SK-N-SH (cell line): ENCODE results near the gene SERPINA3. TPM values are rescaled to one million over a fixed set of nuclear protein-coding genes. Genes with fewer than 3 reads are reported as not detected.

ENCODE experiments used
- CTCF ChIA-PET: fragments of 300-600, 350-600 bp; formaldehyde crosslinking; extraction: SDS; loops from one replicate; lab custom pipeline; 2021; lab: Yijun Ruan, JAX
- POLR2A ChIA-PET: fragments of 350-600 bp; sonication (Branson Sonifier 250); formaldehyde crosslinking; extraction: SDS; loops from one replicate; lab custom pipeline; 2020; ENCODE audit warnings: antibody characterized with exemption, inconsistent platforms; lab: Yijun Ruan, JAX
- DNase-seq: peaks from one replicate; pipeline ENCODE4 v3.0.0; 2012
- H2AFZ ChIP-seq: fragments of 200-600 bp; sonication (generic); 2 replicates; pipeline ENCODE4 v1.8.1; 2016; ENCODE audit warnings: antibody characterized with exemption, mild to moderate bottlenecking, low read depth
- H3F3A ChIP-seq: fragments of 200-600 bp; sonication (generic); replicated peaks from 2 replicates; pipeline ENCODE3; 2016; ENCODE audit warnings: antibody characterized with exemption, mild to moderate bottlenecking; ENCODE audit not compliant: insufficient read depth
- H3K27ac ChIP-seq, 2 experiments: fragments of 200-500 bp in 1 of 2; fragments of 200-600 bp in 1 of 2; sonication (Bioruptor generic) in 1 of 2; sonication (generic), shearing (Covaris generic) in 1 of 2; 2 replicates each; pipeline versions ENCODE4 v1.5.1 to v1.6.1; 2014 to 2016; ENCODE audit warnings: low read depth in 2 of 2, inconsistent platforms in 1 of 2, low read length in 1 of 2, mild to moderate bottlenecking in 1 of 2, mixed read lengths in 1 of 2
- H3K27me3 ChIP-seq: fragments of 200-600 bp; sonication (generic), shearing (Covaris generic); 2 replicates; pipeline ENCODE4 v1.6.1; 2016; ENCODE audit warnings: mixed run types; ENCODE audit not compliant: insufficient read depth
- H3K36me3 ChIP-seq, 2 experiments: fragments of 200-500 bp in 1 of 2; fragments of 200-600 bp in 1 of 2; sonication (Bioruptor generic) in 1 of 2; sonication (generic) in 1 of 2; replicated peaks in 1 of 2; 2 replicates each; pipeline versions ENCODE3 to v1.5.1; 2014 to 2016; ENCODE audit warnings: low read length in 1 of 2, mild to moderate bottlenecking in 1 of 2; ENCODE audit not compliant: insufficient read depth in 2 of 2, control insufficient read depth in 1 of 2
- H3K4me1 ChIP-seq, 2 experiments: fragments of 200-500 bp in 1 of 2; fragments of 200-600 bp in 1 of 2; sonication (Bioruptor generic) in 1 of 2; sonication (generic), shearing (Covaris generic) in 1 of 2; 2 replicates each; pipeline versions ENCODE4 v1.5.1 to v1.6.1; 2014 to 2016; ENCODE audit warnings: low read depth in 1 of 2, low read length in 1 of 2, mixed run types in 1 of 2; ENCODE audit not compliant: insufficient read depth in 2 of 2, control insufficient read depth in 1 of 2
- H3K4me2 ChIP-seq: fragments of 200-600 bp; sonication (generic), shearing (Covaris generic); 2 replicates; pipeline ENCODE4 v1.6.1; 2017; ENCODE audit warnings: mixed run types
- H3K4me3 ChIP-seq, 2 experiments: fragments of 200-500 bp in 1 of 2; fragments of 200-600 bp in 1 of 2; sonication (Bioruptor generic) in 1 of 2; sonication (generic), shearing (Covaris generic) in 1 of 2; 2 replicates each; pipeline versions ENCODE4 v1.5.1 to v1.8.1; 2014 to 2016; ENCODE audit warnings: low read depth in 2 of 2, inconsistent platforms in 1 of 2, low read length in 1 of 2, mild to moderate bottlenecking in 1 of 2, mixed read lengths in 1 of 2, moderate library complexity in 1 of 2
- H3K79me2 ChIP-seq: fragments of 200-600 bp; sonication (generic); 2 replicates; pipeline ENCODE4 v1.8.1; 2017; ENCODE audit warnings: mild to moderate bottlenecking; ENCODE audit not compliant: insufficient read depth
- H3K9ac ChIP-seq: fragments of 200-600 bp; sonication (generic); 2 replicates; pipeline ENCODE4 v1.6.1; 2017; ENCODE audit warnings: mixed run types
- H3K9me2 ChIP-seq: fragments of 200-600 bp; sonication (generic); 2 replicates; pipeline ENCODE4 v1.6.1; 2017; ENCODE audit warnings: mixed run types
- H3K9me3 ChIP-seq: fragments of 200-600 bp; sonication (generic); 2 replicates; pipeline ENCODE4 v1.6.1; 2017; ENCODE audit warnings: mixed run types, mild to moderate bottlenecking, moderate library complexity
- H4K20me1 ChIP-seq: fragments of 200-600 bp; sonication (generic); 2 replicates; pipeline ENCODE4 v1.6.1; 2017; ENCODE audit warnings: mild to moderate bottlenecking, mixed run types; ENCODE audit not compliant: insufficient read depth
- CHD2 ChIP-seq: fragments of 150-350 bp; IDR thresholded peaks from 2 replicates; pipeline ENCODE4 v1.6.1; 2018; ENCODE audit warnings: low read length; ENCODE audit not compliant: partially characterized antibody
- ELF1 ChIP-seq: IDR thresholded peaks from 2 replicates; pipeline ENCODE4 v1.4.0; 2012
- EP300 ChIP-seq, 2 experiments: IDR thresholded peaks; 2 replicates each; pipeline versions ENCODE4 v1.4.0 to v1.6.1; 2012; ENCODE audit warnings: borderline replicate concordance in 1 of 2, low read depth in 1 of 2, low read length in 1 of 2
- EZH2phosphoT487 ChIP-seq: fragments of 200-600 bp; sonication (generic); IDR thresholded peaks from 2 replicates; pipeline ENCODE4 v1.6.1; 2017; ENCODE audit warnings: low read depth, mixed run types, mild to moderate bottlenecking, antibody characterized with exemption, moderate library complexity, borderline replicate concordance
- FOXM1 ChIP-seq: IDR thresholded peaks from 2 replicates; pipeline ENCODE4 v1.4.0; 2012; ENCODE audit warnings: low read depth, mild to moderate bottlenecking
- GABPA ChIP-seq: IDR thresholded peaks from 2 replicates; pipeline ENCODE4 v1.4.0; 2012; ENCODE audit warnings: low read depth, mild to moderate bottlenecking
- GATA2 ChIP-seq: sonication (generic); formaldehyde crosslinking; IDR thresholded peaks from 2 replicates; pipeline ENCODE4 v1.5.0; 2020; ENCODE audit warnings: mild to moderate bottlenecking, missing genetic modification reagents
- IRF3 ChIP-seq: fragments of 150-350 bp; IDR thresholded peaks from 2 replicates; pipeline ENCODE4 v1.6.1; 2016; ENCODE audit warnings: mild to moderate bottlenecking, low read depth, low read length
- POLR2AphosphoS5 ChIP-seq: IDR thresholded peaks from 2 replicates; pipeline ENCODE4 v1.6.1; 2012; ENCODE audit warnings: low read depth, low read length
- RAD21 ChIP-seq: IDR thresholded peaks from 2 replicates; pipeline ENCODE4 v1.6.1; 2012; ENCODE audit warnings: mild to moderate bottlenecking, low read length
- RFX5 ChIP-seq: IDR thresholded peaks from 2 replicates; pipeline ENCODE4 v1.6.1; 2012; ENCODE audit warnings: mild to moderate bottlenecking, improper control_type of control experiment, low read length
- SIN3A ChIP-seq: IDR thresholded peaks from 2 replicates; pipeline ENCODE4 v1.6.1; 2012; ENCODE audit warnings: low read depth, mild to moderate bottlenecking, low read length, moderate library complexity, borderline replicate concordance
- SMC3 ChIP-seq: IDR thresholded peaks from 2 replicates; pipeline ENCODE4 v1.6.1; 2012; ENCODE audit warnings: low read depth, low read length, improper control_type of control experiment
- WGBS: methylation state at CpG from one replicate; pipeline ENCODE4 v1.1.6; 2017; ENCODE audit warnings: low lambda C conversion rate; 5-methylcytosine and 5-hydroxymethylcytosine counted together
- polyA plus RNA-seq, 3 experiments: library from polyadenylated mRNA; depleted of rRNA; stranded (reverse); fragments of >200 nt; gene quantifications; 2 replicates each; pipeline ENCODE4 v1.2.3, GENCODE V29; 2012
- TF ChIP-seq, protein P1 (sequence below): IDR thresholded peaks from 2 replicates; pipeline ENCODE4 v1.4.0; 2012; ENCODE audit warnings: low read depth, borderline replicate concordance
- TF ChIP-seq, protein P2 (sequence below): IDR thresholded peaks from 2 replicates; pipeline ENCODE4; 2012
- TF ChIP-seq, protein P3 (sequence below): fragments of 150-350 bp; IDR thresholded peaks from 2 replicates; pipeline ENCODE4 v1.6.1; 2017; ENCODE audit warnings: antibody characterized with exemption, low read length, low read depth, borderline replicate concordance

SERPINA3 gene
- polyA plus RNA-seq, 1 of the 3 experiments (the other 2 are of a cell fraction), result 0.25 TPM

DNA sequence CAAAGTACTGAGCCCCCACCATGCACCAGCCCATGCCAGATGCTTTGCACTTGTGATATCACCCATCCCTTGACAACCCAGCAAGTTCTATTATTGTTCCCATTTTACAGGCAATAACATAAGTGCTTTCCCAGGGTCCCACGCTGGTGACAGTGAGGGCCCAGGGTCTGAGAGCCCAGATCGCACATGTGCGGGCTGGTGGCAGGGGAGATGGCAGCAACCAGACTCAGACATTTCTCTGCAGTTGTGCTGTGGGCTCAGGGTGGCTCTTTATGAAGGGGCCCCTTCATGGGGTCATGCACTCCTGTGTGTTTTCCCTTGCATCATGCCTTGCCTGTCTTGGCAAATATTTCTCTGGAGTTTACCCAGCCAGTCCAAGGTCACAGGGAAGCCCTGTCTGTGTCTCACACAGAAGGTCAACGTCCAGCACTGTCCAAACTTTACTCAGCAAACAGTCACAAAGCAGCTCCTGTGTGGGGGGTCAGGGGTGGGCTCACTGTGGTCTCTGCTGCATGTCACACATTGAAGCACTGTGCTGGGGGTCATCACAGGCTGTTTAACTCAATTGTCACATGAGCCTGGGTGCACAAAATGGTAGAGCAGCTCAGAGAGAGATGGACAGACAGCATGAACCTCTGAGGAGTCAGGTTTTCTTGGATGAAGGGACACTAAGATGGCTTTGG, 18.3 kb upstream of the SERPINA3 start:
- Histone ChIP-seq H3K4me1 (peaks cover 0 to 3% of the 10 kb centered on the region in 2 experiments; a peak in 3 of 4 replicates), H3K9me2 (no peaks in the 10 kb centered on the region), H3K9ac (no peak overlapping the region), H3K4me2 (no peak overlapping the region), H3K36me3 (no peaks in the 10 kb centered on the region), H3K27me3 (no peaks in the 10 kb centered on the region), H3K27ac (no peak overlapping the region), H3K4me3 (no peak overlapping the region), H4K20me1 (no peaks in the 10 kb centered on the region), H3F3A (no peaks in the 10 kb centered on the region), H3K79me2 (no peaks in the 10 kb centered on the region), H3K9me3 (no peaks in the 10 kb centered on the region), H2AFZ (no peak overlapping the region)
- TF ChIP-seq POLR2AphosphoS5, result no peak
- TF ChIP-seq CHD2, result no peak
- no peak for TF ChIP-seq IRF3
- TF ChIP-seq GABPA, result no peak
- no peak for TF ChIP-seq SMC3
- ChIA-PET CTCF (no interaction called here), POLR2A (no interaction called here)
- no peak for DNase-seq
- 50% methylated on average over 4 of the region's 4 CpGs for WGBS

GRCh38 chr14:94594441-94594840, 17.8 kb upstream of the SERPINA3 start:
- WGBS, result 80% methylated on average over 7 of the region's 7 CpGs
- Histone ChIP-seq H3K27ac (no peak overlapping the region), H3K4me3 (no peak overlapping the region), H3K9ac (no peak overlapping the region), H3K4me2 (no peak overlapping the region), H3K4me1 (peaks cover 0 to 6% of the 10 kb centered on the region in 2 experiments; a peak in 3 of 4 replicates), H3K27me3 (no peaks in the 10 kb centered on the region), H3K79me2 (no peaks in the 10 kb centered on the region), H4K20me1 (no peaks in the 10 kb centered on the region), H3F3A (no peaks in the 10 kb centered on the region), H3K36me3 (no peaks in the 10 kb centered on the region), H2AFZ (no peak overlapping the region), H3K9me3 (no peaks in the 10 kb centered on the region), H3K9me2 (no peaks in the 10 kb centered on the region)
- POLR2A ChIA-PET, result no interaction called here
- DNase-seq, result no peak
- no peak for TF ChIP-seq GABPA
- TF ChIP-seq SIN3A, result no peak
- TF ChIP-seq EZH2phosphoT487, result no peak
- TF ChIP-seq GATA2, result no peak
- TF ChIP-seq ELF1, result no peak
- no peak for TF ChIP-seq RAD21
- TF ChIP-seq, protein P1, sequence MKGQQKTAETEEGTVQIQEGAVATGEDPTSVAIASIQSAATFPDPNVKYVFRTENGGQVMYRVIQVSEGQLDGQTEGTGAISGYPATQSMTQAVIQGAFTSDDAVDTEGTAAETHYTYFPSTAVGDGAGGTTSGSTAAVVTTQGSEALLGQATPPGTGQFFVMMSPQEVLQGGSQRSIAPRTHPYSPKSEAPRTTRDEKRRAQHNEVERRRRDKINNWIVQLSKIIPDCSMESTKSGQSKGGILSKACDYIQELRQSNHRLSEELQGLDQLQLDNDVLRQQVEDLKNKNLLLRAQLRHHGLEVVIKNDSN, result no peak
- no peak for TF ChIP-seq POLR2AphosphoS5
- TF ChIP-seq, protein P2, sequence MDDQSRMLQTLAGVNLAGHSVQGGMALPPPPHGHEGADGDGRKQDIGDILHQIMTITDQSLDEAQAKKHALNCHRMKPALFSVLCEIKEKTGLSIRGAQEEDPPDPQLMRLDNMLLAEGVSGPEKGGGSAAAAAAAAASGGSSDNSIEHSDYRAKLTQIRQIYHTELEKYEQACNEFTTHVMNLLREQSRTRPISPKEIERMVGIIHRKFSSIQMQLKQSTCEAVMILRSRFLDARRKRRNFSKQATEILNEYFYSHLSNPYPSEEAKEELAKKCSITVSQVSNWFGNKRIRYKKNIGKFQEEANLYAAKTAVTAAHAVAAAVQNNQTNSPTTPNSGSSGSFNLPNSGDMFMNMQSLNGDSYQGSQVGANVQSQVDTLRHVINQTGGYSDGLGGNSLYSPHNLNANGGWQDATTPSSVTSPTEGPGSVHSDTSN, result no peak
- TF ChIP-seq IRF3, result no peak
- no peak for TF ChIP-seq RFX5
- TF ChIP-seq, protein P3, sequence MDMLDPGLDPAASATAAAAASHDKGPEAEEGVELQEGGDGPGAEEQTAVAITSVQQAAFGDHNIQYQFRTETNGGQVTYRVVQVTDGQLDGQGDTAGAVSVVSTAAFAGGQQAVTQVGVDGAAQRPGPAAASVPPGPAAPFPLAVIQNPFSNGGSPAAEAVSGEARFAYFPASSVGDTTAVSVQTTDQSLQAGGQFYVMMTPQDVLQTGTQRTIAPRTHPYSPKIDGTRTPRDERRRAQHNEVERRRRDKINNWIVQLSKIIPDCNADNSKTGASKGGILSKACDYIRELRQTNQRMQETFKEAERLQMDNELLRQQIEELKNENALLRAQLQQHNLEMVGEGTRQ, result no peak
- TF ChIP-seq SMC3, result no peak
- TF ChIP-seq FOXM1, result no peak
- TF ChIP-seq EP300 (IDR thresholded peaks at IDR 0.05; ENCODE audit: borderline replicate concordance in 1 of 2, low read depth in 1 of 2, low read length in 1 of 2), result no peak
- CTCF ChIA-PET, result no interaction called here
